ENCODE measurements around the gene XIRP2.
"Not testable (repeated sequence)": the region's sequence is repeated elsewhere in the genome, so short reads cannot be mapped to it uniquely, and the experiment has no call there.

Gene XIRP2

GRCh38 chr2:166942377-166942776, 54.1 kb downstream of the XIRP2 start:
- DNase-seq (ENCODE audit: low read depth in 2 of 2) = no peak

GRCh38 chr2:166944909-166945308, 56.6 kb downstream of the XIRP2 start:
- DNase-seq (ENCODE audit: low read depth in 2 of 2) = no peak

GRCh38 chr2:166957686-166958085, 69.4 kb downstream of the XIRP2 start:
- no peak for DNase-seq (ENCODE audit: low read depth in 2 of 2)

- no peak for DNase-seq (ENCODE audit: low read depth in 2 of 2)
Measured at GRCh38 chr2:166958986-166959481, 70.8 kb downstream of the XIRP2 start.

- DNase-seq (ENCODE audit: low read depth in 2 of 2) = no peak
Measured at GRCh38 chr2:166959556-166959955, 71.3 kb downstream of the XIRP2 start.

- DNase-seq (ENCODE audit: low read depth in 2 of 2) = no peak
Measured at GRCh38 chr2:166960702-166961270, 72.5 kb downstream of the XIRP2 start.

GRCh38 chr2:166961933-166962332, 73.7 kb downstream of the XIRP2 start:
- DNase-seq (ENCODE audit: low read depth in 2 of 2) = no peak

GRCh38 chr2:166969486-166969885, 81.2 kb downstream of the XIRP2 start:
- no peak for DNase-seq (ENCODE audit: low read depth in 2 of 2)

GRCh38 chr2:166972002-166972401, 83.7 kb downstream of the XIRP2 start:
- no peak for DNase-seq (ENCODE audit: low read depth in 2 of 2)

GRCh38 chr2:166972418-166972817, 84.1 kb downstream of the XIRP2 start:
- DNase-seq (ENCODE audit: low read depth in 2 of 2) = no peak

GRCh38 chr2:166984188-166984587, 95.9 kb downstream of the XIRP2 start:
- DNase-seq (ENCODE audit: low read depth in 2 of 2) = no peak

GRCh38 chr2:166984797-166985196, 96.5 kb downstream of the XIRP2 start:
- DNase-seq (ENCODE audit: low read depth in 2 of 2) = no peak

- DNase-seq (ENCODE audit: low read depth in 2 of 2) = no peak
Measured at GRCh38 chr2:166994588-166995336, 106.5 kb downstream of the XIRP2 start.

GRCh38 chr2:166996465-166996864, 108.2 kb downstream of the XIRP2 start:
- DNase-seq (ENCODE audit: low read depth in 2 of 2) = no peak

- no peak for DNase-seq (ENCODE audit: low read depth in 2 of 2)
Measured at GRCh38 chr2:167001165-167001564, 112.9 kb downstream of the XIRP2 start.

GRCh38 chr2:167005096-167005495, 116.8 kb downstream of the XIRP2 start:
- no peak for DNase-seq (ENCODE audit: low read depth in 2 of 2)

GRCh38 chr2:167013227-167013626, 124.9 kb downstream of the XIRP2 start:
- DNase-seq (ENCODE audit: low read depth in 2 of 2) = no peak

- no peak for DNase-seq (ENCODE audit: low read depth in 2 of 2)
Measured at GRCh38 chr2:167015806-167016205, 127.5 kb downstream of the XIRP2 start.

- DNase-seq (ENCODE audit: low read depth in 2 of 2) = no peak
Measured at GRCh38 chr2:167017021-167017420, 128.7 kb downstream of the XIRP2 start.

- DNase-seq (ENCODE audit: low read depth in 2 of 2) = no peak
Measured at GRCh38 chr2:167018590-167018989, 130.3 kb downstream of the XIRP2 start.

GRCh38 chr2:167028503-167028902, 140.2 kb downstream of the XIRP2 start:
- no peak for DNase-seq (ENCODE audit: low read depth in 2 of 2)

GRCh38 chr2:167034976-167035375, 146.7 kb downstream of the XIRP2 start:
- not testable (repeated sequence) for DNase-seq (ENCODE audit: low read depth in 2 of 2)

- no peak for DNase-seq (ENCODE audit: low read depth in 2 of 2)
Measured at GRCh38 chr2:167048829-167049228, 160.5 kb downstream of the XIRP2 start.

Measured in stimulated activated CD8-positive, alpha-beta memory T cell treated with anti-CD3 and anti-CD28 coated beads, Interleukin-2, amount 100 ng/mL, for 48 hours (primary cell).